HUES6 (cell line): ENCODE data around the gene ZSCAN9.

Source experiments
- H3K27ac ChIP-seq: 2 replicates; pipeline ENCODE4 v1.7.0; 2013; ENCODE audit warnings: low read depth, mild to moderate bottlenecking, low read length, inconsistent platforms
- H3K27me3 ChIP-seq: 2 replicates; pipeline ENCODE4 v1.6.1; 2013; ENCODE audit warnings: low read length; ENCODE audit not compliant: control insufficient read depth, insufficient read depth
- H3K36me3 ChIP-seq: 2 replicates; pipeline ENCODE4 v1.6.1; 2013; ENCODE audit warnings: low read length; ENCODE audit not compliant: control insufficient read depth, insufficient read depth
- H3K4me1 ChIP-seq: 2 replicates; pipeline ENCODE4 v1.6.1; 2013; ENCODE audit warnings: low read length; ENCODE audit not compliant: control insufficient read depth, insufficient read depth
- H3K4me3 ChIP-seq: 2 replicates; pipeline ENCODE4 v1.5.1; 2013; ENCODE audit warnings: low read depth, low read length
- H3K9ac ChIP-seq: one replicate; pipeline ENCODE4 v1.6.1; 2013; ENCODE audit warnings: mild to moderate bottlenecking, low read length
- H3K9me3 ChIP-seq: 2 replicates; pipeline ENCODE4 v1.6.1; 2013; ENCODE audit warnings: low read depth, low read length; ENCODE audit not compliant: control insufficient read depth, insufficient read depth

Gene ZSCAN9

DNA sequence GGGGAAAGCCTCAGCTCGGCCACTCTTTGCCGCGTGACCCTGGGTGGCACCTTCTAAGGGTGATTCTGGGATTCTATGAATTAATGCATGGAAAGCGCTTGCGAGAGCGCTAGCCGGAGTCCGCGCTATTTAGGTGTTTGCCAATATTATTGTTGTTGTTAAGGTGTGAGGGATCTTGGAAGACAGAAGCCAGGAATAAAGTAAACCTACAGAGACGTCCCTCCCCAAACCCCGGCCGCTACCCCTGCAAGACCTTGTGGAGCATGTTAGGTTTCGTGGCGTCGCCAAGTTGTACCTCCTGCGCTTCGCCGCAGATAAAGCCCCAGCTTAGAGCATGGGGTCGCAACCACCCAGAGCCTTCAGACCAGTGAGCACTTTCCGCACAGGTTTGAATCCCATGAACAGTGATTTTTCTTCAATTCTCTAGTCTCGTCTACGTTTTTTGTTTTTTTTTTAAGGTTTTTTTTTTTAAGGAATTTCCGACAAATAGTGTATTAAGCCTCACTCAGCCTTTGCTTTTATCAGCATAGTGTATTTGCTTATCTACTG lies 16.9 kb upstream of the ZSCAN9 start:
- H3K4me1 ChIP-seq = no peaks in the 10 kb centered on the region; the same call in 1 of the 2 replicates
- H3K27ac ChIP-seq = no peak overlapping the region
- H3K9ac ChIP-seq = no peak overlapping the region
- no peaks in the 10 kb centered on the region for H3K36me3 ChIP-seq
- H3K4me3 ChIP-seq = peak overlapping the region; percentile 79
- H3K9me3 ChIP-seq = no peaks in the 10 kb centered on the region
- H3K27me3 ChIP-seq = peaks cover 90% of the 10 kb centered on the region

GRCh38 chr6:28209753-28210535 lies 15.1 kb upstream of the ZSCAN9 start:
- Histone ChIP-seq H3K4me1 (peaks cover 1% of the 10 kb centered on the region), H3K36me3 (no peaks in the 10 kb centered on the region), H3K9me3 (no peaks in the 10 kb centered on the region), H3K4me3 (no peak overlapping the region), H3K9ac (no peak overlapping the region), H3K27ac (no peak overlapping the region), H3K27me3 (peaks cover 76% of the 10 kb centered on the region)

GRCh38 chr6:28211840-28212509 lies 13.1 kb upstream of the ZSCAN9 start:
- Histone ChIP-seq H3K36me3 (no peaks in the 10 kb centered on the region), H3K27me3 (peaks cover 56% of the 10 kb centered on the region), H3K27ac (no peak overlapping the region), H3K4me3 (peak overlapping the region; percentile 72), H3K4me1 (peaks cover 8% of the 10 kb centered on the region), H3K9me3 (no peaks in the 10 kb centered on the region), H3K9ac (peak overlapping the region; percentile 21)

DNA sequence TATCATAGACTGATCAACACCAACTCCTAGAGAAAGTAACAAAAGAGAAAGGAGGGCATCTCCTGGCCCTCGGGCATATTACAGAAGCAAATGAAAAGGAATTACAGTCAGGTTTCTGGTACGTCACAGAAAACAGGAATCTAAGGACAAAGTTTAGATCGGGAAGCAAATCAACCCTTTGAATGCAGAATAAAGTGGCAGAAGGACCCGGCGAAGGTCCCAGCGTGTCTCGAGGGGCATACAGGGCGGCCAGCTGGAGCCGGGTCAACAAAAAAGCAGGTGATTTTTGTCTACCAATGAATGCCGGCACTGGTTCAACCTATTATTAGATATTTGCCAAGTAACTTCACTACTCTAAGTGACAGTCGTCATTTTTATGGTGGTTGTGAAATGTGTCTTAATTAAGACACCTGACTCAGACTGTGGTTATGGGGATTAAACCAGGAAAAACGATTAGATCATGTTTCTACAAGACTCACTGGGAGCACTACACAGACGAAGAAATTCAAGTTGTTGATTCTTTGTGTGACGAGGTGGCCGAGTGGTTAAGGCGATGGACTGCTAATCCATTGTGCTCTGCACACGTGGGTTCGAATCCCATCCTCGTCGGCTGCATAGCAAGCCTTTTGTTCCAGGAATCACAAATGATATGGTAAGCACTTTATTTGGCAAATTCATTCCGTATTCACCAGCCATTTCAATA lies 12.4 kb upstream of the ZSCAN9 start:
- Histone ChIP-seq H3K27me3 (peaks cover 49% of the 10 kb centered on the region), H3K27ac (no peak overlapping the region)

GRCh38 chr6:28213213-28213523 lies 11.9 kb upstream of the ZSCAN9 start:
- Histone ChIP-seq H3K4me3 (peak overlapping the region; percentile 72), H3K9me3 (no peaks in the 10 kb centered on the region), H3K4me1 (peaks cover 11% of the 10 kb centered on the region), H3K27me3 (peaks cover 46% of the 10 kb centered on the region), H3K27ac (no peak overlapping the region), H3K36me3 (no peaks in the 10 kb centered on the region), H3K9ac (no peak overlapping the region)

More for the DNA sequence above, 12.4 kb upstream of the ZSCAN9 start:
- peaks cover 8% of the 10 kb centered on the region for H3K4me1 ChIP-seq
- H3K4me3 ChIP-seq = peak overlapping the region; percentile 72
- H3K9ac ChIP-seq = peak overlapping the region; percentile 21
- H3K36me3 ChIP-seq = no peaks in the 10 kb centered on the region
- H3K9me3 ChIP-seq = no peaks in the 10 kb centered on the region

DNA sequence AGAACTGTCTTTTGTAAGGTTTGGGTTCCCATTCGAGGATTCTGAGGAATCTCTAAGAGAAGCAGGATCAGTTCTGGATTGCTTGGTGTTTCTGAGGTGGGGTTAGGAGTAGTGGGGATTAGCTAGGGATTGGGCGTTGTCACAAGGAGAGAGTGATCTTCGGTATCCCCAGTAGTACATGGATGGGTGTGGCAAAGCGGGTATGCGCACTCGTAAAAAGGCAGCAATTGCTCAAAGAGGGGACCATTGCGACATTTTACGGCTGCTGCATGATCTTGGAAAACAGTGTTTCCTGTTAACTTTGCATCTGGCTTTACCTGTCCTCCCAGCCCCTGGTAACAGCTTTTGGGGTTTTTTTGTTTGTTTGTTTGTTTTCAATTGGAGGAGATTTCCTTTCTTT lies 9.7 kb upstream of the ZSCAN9 start:
- H3K36me3 ChIP-seq = no peaks in the 10 kb centered on the region
- peak overlapping the region; percentile 9 for H3K4me3 ChIP-seq
- no peak overlapping the region for H3K9ac ChIP-seq
- H3K27ac ChIP-seq = no peak overlapping the region
- H3K9me3 ChIP-seq = no peaks in the 10 kb centered on the region
- H3K4me1 ChIP-seq = peaks cover 17% of the 10 kb centered on the region
- peaks cover 37% of the 10 kb centered on the region for H3K27me3 ChIP-seq

DNA sequence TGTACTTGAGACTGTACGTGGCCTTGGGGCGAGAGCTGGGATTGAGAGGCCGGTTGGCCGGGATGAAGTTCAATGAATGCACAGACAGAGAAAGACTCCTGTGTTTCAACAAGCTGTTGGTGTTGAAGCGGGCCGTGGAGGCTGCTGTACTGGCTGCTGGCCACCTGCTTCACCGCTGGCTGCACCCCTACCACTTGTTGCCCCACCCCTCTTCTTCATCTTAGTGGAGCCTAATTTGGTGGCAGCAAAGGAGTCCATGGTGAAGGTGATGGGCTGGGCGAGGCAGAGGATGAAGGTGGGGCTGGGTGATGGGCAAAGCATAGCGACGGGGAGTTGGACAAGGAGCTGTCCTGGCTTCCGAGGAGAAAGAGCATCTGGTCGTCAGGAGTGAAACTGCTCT lies 7.2 kb upstream of the ZSCAN9 start:
- Histone ChIP-seq H3K36me3 (no peaks in the 10 kb centered on the region), H3K4me1 (peaks cover 17% of the 10 kb centered on the region), H3K4me3 (peak overlapping the region; percentile 57), H3K27ac (no peak overlapping the region), H3K27me3 (peaks cover 39% of the 10 kb centered on the region), H3K9me3 (no peaks in the 10 kb centered on the region), H3K9ac (no peak overlapping the region)

- H3K4me1 ChIP-seq = peaks cover 17% of the 10 kb centered on the region
- no peaks in the 10 kb centered on the region for H3K9me3 ChIP-seq
- H3K36me3 ChIP-seq = no peaks in the 10 kb centered on the region
- no peak overlapping the region for H3K27ac ChIP-seq
- H3K4me3 ChIP-seq = peak overlapping the region; percentile 57
- H3K9ac ChIP-seq = peak overlapping the region; percentile 69
- H3K27me3 ChIP-seq = peaks cover 46% of the 10 kb centered on the region
Measured at GRCh38 chr6:28218312-28219248, 6.5 kb upstream of the ZSCAN9 start.

DNA sequence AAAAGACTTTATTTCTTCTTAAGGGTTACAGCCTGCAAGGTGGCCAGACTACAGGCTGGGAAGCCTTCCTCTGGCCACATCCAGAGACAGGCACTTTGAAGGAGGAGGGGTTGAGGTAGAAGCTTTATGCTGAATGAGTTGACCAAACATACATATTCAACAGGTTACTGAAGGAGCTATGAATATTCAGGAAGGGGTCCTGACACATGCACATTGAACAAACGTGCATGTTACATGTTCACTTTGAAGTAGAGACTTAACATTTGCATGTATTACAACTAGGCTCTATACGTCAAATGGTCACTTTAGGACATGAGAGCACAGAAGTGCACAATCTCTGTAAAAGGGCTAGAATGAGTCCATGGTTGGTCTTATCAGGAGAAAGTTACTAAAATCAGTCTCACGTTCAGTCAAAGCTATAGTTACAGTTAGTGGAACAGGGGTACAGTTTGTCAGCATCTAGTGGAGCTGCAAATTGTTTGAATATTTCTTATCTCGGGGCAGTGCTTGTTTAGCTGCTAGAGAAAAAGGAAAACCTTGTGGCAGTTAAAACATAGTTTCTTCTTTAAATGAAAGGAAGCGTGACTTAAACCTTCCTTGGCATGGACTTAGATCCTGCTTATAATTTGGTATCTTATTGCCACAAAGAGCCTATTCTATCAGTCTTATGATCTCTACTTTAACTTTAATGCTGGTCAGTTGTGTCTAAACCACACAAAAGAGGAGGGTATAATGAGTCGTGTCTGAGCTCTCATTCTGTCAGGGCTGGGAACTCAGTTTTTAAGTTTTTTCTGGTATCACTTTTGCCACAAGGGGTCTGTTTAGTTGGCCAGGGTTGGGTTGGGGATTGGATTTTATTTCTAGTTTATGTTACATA lies 4.6 kb upstream of the ZSCAN9 start:
- Histone ChIP-seq H3K4me1 (peaks cover 10% of the 10 kb centered on the region), H3K9me3 (no peaks in the 10 kb centered on the region), H3K36me3 (no peaks in the 10 kb centered on the region), H3K27ac (no peak overlapping the region), H3K27me3 (peaks cover 57% of the 10 kb centered on the region), H3K4me3 (no peak overlapping the region), H3K9ac (no peak overlapping the region)
